HG03139 (cell line): Measurements from ENCODE around the gene DNAH6.
"Not testable (repeated sequence)": the region's sequence is repeated elsewhere in the genome, so short reads cannot be mapped to it uniquely, and the experiment has no call there.

Experiments used
- ATAC-seq: cut with Tn5 transposase; IDR thresholded peaks from one replicate; pipeline ENCODE4 v1.9.1; 2021; ENCODE audit not compliant: unreplicated experiment

DNAH6 gene

GRCh38 chr2:84858937-84859336 lies 342.6 kb downstream of the DNAH6 start:
- no peak for ATAC-seq

- ATAC-seq: no peak
These were observed 345.2 kb downstream of the DNAH6 start for GRCh38 chr2:84861539-84861938.

- ATAC-seq: no peak
These were observed 345.7 kb downstream of the DNAH6 start for GRCh38 chr2:84862006-84862405.

GRCh38 chr2:84865181-84865783 lies 349.0 kb downstream of the DNAH6 start:
- ATAC-seq: no peak

- ATAC-seq: no peak
These were observed 349.8 kb downstream of the DNAH6 start for GRCh38 chr2:84866122-84866521.

- not testable (repeated sequence) for ATAC-seq
These were observed 352.0 kb downstream of the DNAH6 start for GRCh38 chr2:84868327-84868726.
